M059J (cell line): ENCODE results near the gene MMP7. TPM values are rescaled to one million over a fixed set of nuclear protein-coding genes. Genes with fewer than 3 reads are reported as not detected.
A peak's percentile ranks its signal among the peaks of the same experiment; 100 is the strongest.

Experiments
- DNase-seq: peaks from one replicate; pipeline ENCODE4 v3.0.0-alpha.2; 2012; ENCODE audit warnings: low read depth
- total RNA-seq: library from RNA; depleted of rRNA; stranded (reverse); fragments of >200 nt; shearing (Covaris generic); gene quantifications from 2 replicates; pipeline ENCODE4 v1.2.3, GENCODE V29; 2014

Gene MMP7
- total RNA-seq, 1 experiment from 2014 or later = 0.34 TPM

DNA sequence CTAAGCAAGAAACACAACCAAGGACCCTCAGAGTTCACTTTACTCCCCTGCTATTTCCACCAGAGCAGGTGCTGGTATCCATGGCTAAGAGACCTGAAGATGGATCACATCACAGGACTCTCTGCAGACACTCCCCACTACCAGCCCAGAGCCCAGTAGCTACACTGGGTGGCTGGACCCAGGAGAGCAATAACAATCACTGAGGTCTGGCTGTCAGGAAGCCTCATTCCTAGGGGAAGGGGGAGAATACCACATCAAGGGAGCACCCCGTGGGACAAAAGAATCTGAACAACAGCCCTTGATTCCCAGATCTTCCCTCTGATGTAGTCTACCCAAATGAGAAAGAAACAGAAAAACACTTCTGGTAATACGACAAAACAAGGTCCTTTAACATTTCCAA lies 9.0 kb upstream of the MMP7 start:
- no peak for DNase-seq

DNA sequence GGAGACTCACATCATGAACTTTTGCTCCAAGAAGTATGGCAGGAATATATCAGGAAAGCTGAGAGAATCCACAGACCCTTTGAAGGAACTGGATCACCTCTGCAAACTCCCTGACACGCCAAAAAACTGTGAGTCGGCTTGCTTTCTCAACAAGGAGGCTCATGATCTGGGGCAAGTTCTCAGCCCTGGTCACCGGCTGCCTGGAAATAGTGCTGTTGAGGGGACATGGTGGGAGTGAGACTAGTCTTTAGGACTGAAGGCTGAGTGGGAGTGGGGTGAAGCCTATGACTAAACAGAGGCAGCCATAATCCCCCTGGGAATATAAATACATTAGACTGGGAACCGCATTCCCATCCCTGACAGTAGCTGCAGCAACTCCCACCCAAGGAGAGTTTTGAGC lies 8.4 kb upstream of the MMP7 start:
- no peak for DNase-seq

DNA sequence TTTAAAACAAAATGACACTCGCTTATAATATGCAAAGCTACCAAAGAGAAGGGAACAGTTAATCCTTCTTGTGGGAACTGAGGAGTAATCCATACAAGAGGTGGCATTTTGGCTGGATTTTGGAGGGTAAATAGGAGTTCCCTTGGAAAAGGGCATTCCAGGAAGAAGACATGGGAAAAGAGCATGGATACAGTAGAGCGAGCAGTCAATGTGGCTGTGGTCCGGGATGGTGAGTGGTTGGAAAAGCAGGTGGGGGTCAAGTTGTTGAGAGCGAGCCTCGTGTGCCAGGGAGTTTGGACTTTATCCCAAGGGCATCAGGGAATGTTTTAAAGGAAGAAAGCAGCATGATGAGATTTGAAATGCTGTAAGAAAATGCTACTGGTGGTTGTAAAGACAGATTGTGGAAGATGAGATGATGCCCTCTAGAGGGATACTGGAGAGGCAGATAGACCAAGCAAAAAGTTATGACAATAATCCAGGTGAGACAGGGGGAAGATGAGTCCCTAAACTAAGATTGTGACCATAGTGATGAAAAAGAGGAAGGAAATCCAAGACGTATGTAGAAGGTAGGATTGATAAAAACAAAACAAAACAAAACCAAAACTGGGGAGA lies 3.8 kb upstream of the MMP7 start:
- no peak for DNase-seq

DNA sequence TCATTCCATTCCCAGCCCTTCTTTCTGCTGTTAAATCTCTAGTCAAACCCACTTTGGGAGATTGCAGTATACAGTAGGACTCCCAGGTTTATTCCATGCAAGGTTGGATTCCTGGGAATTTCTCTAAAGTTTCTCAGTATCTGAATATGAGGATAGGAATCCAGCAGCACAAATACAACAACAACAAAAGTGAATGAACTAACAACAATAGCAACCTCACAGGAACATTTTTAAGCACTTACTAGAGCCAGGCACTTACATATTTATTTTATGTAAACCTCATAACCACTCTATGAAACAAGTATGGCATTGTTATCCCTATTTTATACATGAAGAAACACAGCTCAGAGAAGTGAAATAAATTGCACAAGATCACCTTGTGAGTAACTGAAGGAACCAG lies 1.9 kb downstream of the MMP7 start:
- no peak for DNase-seq

DNA sequence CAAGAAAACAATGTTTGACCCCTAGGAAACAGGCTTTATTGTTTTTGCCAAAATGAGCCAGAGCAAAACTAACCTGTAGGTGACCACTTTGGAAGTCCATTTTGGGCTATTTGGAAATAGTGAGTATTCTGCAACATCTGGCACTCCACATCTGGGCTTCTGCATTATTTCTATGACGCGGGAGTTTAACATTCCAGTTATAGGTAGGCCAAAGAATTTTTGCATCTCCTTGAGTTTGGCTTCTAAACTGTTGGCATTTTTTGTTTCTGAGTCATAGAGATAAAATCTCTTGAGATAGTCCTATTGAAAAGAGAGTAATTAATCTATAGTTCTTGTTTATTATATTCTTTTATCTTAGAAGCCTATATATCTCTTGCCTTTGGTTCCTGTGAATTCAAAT lies 2.9 kb downstream of the MMP7 start:
- peak; percentile 38 for DNase-seq

DNA sequence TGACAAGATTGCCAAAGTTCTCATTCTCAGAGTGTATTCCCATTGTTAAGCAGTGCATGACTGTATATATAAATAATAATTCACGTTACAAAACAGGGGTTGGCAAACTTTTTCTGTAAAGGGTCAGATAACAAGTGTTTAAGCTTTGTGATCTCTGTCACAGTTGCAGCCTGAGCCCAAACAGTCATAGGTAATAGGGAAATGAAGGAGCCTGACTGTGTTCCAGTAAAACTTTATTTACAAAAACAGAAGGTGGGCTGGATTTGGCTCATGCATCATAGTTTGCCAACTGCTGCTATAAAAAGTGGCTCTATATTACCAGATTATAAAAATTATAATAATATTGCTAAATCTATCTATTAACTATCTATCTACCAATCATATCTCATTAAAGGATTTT lies 3.5 kb downstream of the MMP7 start:
- no peak for DNase-seq

DNA sequence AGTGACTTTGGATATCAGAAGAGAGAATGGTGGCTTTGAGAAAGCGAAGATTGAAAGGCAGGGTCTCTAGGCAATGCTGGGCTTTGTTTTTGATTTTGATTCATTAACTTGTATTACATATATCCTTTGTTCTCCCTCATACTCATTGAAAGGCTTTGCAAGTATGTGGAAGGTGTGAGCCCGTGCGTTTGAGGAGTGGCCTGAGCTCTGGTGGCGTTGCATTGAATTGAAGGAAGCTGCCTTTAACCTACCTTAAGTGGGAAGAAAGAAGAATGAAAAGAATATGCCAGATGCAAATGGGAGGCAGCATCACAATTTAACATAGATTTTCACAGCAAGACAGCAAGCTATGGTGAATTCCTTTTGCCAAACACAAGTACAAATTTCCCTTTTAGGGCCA lies 6.7 kb downstream of the MMP7 start:
- no peak for DNase-seq

DNA sequence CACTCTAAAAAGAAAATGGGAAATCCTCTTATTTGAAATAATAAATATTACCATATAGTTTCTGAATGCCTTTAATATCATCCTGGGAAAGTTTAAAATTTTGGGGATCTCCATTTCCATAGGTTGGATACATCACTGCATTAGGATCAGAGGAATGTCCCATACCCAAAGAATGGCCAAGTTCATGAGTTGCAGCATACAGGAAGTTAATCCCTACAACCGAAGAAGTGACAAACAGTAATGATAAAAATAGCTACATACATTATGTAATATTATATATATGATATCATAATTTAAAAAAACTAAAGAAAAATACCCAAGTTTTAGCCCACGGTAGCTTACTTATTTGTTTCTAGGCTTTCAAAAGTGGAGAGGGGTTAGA lies 7.4 kb downstream of the MMP7 start:
- no peak for DNase-seq

DNA sequence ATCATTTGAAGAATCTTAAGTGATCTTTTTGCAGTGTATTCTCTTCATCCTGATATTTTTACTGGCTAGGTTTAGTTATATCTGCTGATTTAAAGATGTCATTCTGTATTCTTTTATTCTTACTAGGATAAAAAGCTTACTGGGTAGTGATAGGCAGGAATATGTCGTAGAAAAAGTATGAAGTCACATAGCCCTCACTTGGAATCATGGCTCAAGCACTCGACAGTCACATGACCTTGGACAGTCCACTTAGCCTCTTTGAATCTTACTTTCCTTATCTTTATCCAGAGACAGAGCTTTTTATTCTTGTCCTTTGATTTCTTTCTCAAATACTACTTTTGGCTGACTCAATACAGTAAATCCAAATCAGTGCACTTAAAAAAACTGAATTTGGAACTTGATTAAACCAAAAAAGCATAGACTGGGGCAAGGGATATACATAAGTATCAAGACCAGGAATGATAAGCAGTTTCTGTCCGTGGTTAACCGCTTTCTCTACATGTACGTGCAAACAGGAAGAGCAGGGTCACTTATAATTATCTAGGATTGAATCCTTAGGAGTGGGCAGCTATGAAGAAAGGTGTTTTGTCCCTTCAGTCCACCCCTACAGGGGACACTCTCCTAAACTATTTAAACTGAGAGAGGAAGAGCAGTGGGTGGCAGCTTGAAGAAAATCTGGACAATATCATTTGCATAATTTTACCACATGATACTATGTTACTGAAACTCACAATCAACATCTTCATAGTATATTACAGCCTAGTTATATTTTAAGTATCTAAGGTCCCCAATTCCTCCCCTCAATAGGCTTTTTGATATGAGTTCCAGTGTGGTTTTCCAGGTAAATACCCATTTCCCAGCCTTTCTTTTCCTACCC lies 8.0 kb downstream of the MMP7 start:
- no peak for DNase-seq

DNA sequence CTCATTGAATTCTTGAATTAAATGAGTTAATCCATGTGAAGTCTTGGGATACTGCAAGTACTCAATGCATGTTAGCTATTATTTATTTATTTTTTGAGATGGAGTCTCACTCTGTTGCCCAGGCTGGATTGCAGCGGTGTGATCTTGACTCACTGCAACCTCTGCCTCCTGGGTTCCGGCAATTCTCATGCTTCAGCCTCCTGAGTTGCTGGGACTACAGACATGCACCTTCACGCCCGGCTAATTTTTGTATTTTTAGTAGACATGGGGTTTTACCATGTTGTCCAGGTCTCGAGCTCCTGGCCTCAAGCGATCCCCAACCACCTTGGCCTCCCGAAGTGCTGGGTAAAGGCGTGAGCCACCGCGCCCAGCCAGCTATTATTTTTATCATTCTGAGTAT lies 9.4 kb downstream of the MMP7 start:
- DNase-seq = no peak

DNA sequence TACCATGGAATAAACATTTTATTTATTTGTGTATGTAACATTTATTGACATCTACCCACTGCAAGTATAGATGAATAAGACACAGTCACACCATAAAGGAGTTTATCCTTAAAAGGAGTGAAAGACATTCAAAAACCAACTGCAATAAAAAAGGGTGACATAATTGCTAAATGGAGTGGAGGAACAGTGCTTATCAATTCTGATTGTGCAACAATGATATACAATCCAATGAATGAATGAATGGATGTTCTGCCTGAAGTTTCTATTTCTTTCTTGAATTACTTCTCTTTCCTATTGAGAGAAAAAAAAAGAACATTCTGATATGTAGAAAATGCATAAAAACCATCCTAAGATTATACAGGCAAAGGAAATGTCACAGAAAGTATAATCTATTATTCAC lies 10.0 kb downstream of the MMP7 start:
- no peak for DNase-seq

DNA sequence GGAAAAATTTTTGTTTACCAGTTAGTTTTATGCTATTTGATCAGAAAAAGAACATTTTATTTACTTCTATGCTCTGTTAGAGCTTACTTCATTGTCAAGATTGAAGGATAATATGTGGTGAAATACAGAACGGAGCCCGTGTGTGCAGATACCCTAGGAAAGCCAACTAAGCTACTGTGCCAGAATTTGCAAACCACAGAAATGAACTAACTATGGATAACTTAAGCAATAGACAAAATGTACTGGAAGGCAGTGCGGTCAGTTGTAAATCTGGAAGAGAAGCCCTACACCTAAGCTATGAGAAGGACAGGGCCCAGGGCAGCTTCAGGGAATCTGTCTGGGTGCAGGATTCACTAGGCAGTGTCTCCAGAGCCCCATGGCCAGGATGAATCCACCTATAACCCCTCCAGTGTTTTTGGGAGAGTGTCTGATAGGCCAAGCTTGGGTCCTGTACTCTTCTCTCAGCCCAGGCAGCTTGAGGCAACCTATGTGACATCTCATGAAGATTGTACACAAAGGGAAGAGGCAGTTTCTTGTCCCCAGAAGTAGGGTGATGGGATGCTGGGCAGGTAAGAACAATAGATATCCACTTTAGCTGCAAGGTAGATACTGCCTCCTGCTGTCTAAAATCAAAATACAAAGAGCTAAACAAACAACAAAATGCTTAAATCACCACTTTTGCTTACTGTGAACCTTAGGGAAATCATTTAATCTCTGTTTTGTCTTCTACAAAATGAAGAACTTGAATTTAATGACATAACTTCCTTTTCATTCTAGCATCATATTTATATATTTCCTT lies 12.1 kb downstream of the MMP7 start:
- no peak for DNase-seq

DNA sequence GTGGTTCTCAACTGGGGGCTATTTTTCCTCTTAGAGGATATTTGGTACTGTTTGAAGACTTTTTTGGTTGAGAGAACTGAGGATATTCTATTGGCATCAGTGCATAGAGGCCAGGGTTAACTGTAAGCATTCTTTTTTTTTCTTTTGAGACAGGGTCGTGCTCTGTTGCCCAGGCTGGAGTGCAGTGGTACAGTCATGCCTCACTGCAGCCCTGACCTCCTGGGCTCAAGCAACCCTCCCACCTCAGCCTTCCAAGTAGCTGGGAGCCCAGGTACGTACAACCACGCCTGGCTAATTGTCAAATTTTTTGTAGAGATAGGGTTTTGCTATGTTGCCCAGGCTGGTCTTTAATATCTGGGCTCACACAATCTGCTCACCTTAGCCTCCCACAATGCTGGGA lies 12.9 kb downstream of the MMP7 start:
- no peak for DNase-seq

DNA sequence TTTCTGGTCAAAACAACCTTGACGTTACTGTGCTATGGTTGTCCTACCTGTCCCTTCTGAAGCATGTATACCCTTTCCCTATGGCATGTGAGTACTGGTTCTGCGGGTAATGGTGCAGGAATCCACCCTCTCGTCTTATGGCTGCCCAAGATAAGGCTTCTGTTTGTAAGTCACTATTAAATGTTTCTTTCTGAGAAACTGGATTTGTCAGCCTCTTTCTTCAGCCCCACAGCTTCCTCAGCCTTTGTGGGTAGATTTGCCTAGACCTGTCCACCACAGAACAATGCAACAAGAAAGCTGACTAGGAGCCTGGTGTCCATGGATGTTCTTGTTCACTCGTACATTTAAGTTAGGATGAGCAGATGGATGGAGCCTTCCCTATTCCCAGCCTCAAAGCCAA lies 14.4 kb downstream of the MMP7 start:
- DNase-seq = no peak

DNA sequence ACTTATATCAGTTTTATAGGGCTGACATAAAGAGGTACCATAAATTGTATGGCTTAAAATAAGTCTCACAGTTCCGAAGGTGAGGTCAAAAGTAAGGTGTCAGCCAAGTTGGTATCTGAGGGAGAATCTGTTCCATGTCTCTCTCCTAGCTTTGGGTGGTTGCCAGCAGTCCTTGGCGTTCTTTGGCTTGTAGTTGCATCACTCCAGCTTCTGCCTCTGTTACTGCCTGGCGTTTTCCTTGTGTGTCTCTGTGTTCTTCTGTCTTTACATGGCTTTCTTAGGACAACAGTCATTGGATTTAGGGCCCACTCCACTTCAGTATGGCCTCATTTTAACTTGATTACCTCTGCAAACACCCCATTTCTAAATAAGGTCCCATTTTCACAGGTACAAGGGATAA lies 16.7 kb downstream of the MMP7 start:
- DNase-seq = peak; percentile 45

DNA sequence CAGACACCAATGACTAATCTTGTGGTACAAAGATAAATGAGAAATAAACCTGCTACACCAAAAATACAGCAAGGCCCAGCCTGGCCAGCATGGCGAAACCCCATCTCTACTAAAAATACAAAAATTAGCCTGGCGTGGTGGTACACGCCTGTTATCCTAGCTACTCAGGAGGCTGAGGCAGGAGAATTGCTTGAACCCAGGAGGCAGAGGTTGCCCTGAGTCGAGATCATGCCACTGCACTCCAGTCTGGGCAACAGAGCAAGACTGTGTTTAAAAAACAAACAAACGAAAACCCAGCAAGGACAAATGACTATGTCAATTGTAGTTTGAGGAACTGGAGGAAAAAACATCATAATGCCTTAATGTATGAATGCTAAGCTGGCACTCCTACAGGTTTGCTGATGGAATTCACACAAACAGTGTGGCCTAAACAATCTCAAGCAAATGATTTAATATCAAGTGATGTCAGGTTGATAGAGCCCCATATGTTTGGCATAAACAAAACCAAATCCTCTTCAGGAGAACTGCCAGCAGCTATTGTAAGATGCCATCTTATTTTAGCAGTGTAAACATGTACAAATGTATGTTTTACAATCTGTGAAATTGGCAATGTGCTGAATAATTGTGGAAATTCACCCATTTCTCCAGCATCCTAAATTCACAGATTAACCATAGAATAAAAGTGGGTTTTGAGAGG lies 20.0 kb downstream of the MMP7 start:
- DNase-seq = no peak

DNA sequence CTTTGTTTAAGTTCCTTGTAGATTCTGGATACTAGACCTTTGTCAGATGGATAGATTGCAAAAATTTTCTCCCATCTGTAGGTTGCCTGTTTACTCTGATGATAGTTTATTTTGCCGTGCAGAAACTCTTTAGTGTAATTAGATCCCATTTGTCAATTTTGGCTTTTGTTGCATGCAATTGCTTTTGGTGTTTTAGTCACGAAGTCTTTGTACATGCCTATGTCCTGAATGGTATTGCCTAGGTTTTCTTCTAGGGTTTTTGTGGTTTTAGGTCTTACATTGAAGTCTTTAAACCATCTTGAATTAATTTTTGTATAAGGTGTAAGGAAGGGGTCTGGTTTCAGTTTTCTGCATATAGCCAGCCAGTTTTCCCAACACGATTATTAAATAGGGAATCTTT lies 27.7 kb downstream of the MMP7 start:
- peak; percentile 73 for DNase-seq

DNA sequence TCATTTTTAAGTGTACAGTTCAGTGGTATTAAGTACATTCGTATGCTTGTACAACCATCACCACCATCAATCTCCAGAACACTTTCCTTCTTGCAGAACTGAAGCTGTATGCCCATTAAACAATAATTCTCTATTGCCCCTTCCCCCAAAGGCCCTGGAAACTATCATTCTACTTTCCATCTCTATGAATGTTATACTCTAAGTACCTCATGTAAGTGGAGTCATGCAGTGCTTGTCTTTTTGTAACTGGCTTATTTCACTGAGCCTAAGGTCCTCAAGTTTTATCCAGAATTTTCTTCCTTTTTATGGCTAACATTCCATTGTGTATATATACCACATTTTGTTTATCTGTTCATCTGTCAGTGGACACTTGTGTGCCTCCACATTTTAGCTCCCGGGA lies 29.7 kb downstream of the MMP7 start:
- DNase-seq = no peak

DNA sequence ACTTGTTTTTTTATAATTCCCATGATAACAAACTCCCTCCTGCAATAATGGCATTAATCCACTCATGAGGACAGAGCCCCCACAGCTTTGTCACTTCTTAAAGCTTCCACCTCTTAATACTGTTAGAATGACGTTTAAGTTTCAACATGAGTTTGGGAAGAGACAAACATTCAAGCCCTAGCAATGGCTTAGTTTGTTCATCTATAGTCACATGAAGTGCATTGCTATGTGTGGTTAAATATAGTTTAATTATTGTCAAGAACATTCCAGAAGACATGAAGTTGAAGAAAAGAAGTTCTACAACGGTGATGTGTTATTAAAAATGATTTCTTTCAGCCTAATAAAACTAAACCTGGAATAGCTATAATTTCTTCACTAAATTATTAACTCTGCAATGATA lies 30.6 kb downstream of the MMP7 start:
- no peak for DNase-seq

DNA sequence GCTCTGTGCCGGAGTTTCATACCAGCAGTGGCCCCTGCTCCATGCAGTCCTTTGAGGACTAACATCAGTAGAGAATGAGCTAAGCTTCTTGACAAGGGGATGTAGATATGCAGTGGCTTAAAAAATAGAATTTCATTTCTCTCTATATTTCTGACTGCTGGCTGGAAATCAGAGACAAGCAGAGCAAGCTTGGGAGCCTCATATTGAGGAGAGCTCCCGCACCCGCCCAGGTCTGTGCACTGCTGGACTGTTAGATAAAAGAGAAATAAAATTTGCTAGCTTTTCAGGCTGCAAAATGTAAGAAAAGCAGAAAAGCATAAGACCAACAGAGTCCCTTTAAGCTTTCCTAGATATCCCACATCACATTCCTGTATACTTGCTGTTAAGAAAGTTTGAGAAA lies 31.4 kb downstream of the MMP7 start:
- DNase-seq = no peak

DNA sequence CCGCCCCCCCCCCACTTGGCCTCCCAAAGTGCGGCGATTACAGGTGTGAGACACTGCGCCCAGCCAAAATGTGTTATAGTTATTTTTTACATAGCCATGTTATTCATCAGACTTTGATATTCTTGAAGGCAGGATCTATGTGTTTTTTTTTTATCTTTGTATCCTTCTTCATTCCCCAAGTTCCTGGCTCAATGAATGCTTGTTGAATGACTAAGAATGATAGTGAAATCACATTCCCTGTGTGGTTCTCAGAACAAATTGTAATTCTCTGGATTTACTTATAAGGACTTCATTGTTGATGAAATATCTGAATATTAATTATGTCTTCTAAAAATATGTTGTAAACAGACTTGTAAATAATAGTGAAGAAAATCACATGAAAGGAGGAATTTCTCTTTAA lies 33.5 kb downstream of the MMP7 start:
- DNase-seq = peak; percentile 46
